Breast epithelium (tissue), 4 donors: ENCODE results near the gene ADRA1B. TPM values are rescaled to one million over a fixed set of nuclear protein-coding genes. Genes with fewer than 3 reads are reported as not detected.

ENCODE experiments used
- DNase-seq, 2 donors: peaks; one replicate each; pipeline ENCODE4 v3.0.0-alpha.2; 2019; ENCODE audit warnings: low spot score in 2 of 2
- H3K27ac ChIP-seq, 2 donors: fragments of 200-600 bp; sonication (generic) in 1 of 2; one replicate each; pipeline ENCODE4 v1.5.1; 2016 to 2019; ENCODE audit warnings: mild to moderate bottlenecking in 1 of 2
- H3K27me3 ChIP-seq, 2 donors: fragments of 200-600 bp; sonication (generic) in 1 of 2; one replicate each; pipeline versions ENCODE4 v1.5.1 to v1.6.0; 2017 to 2019; ENCODE audit warnings: control low read depth in 1 of 2, mild to moderate bottlenecking in 1 of 2
- H3K36me3 ChIP-seq: fragments of 200-600 bp; one replicate; pipeline ENCODE4 v1.5.1; 2019
- H3K4me1 ChIP-seq, 2 donors: fragments of 200-600 bp; sonication (generic); one replicate each; pipeline ENCODE4 v1.5.1; 2016 to 2019; ENCODE audit warnings: control low read depth in 1 of 2
- H3K4me3 ChIP-seq, 3 donors: fragments of 200-600 bp; sonication (generic); 1 replicate in 2 of 3; 2 replicates in 1 of 3; pipeline ENCODE4 v1.5.1; 2016 to 2019; ENCODE audit warnings: mild to moderate bottlenecking in 3 of 3, moderate library complexity in 2 of 3
- H3K9me3 ChIP-seq, 2 donors: fragments of 200-600 bp; sonication (generic) in 1 of 2; one replicate each; pipeline ENCODE4 v1.5.1; 2016 to 2019; ENCODE audit warnings: control low read depth in 1 of 2
- CTCF ChIP-seq, 3 donors: fragments of 450-650 bp; IDR thresholded peaks; one replicate each; pipeline ENCODE4 v1.5.1; 2016 to 2017; ENCODE audit warnings: antibody characterized with exemption in 3 of 3, mild to moderate bottlenecking in 3 of 3, moderate library complexity in 3 of 3
- POLR2A ChIP-seq: fragments of 450-650 bp; IDR thresholded peaks from one replicate; pipeline ENCODE4 v1.6.1; 2016; ENCODE audit warnings: antibody characterized with exemption, mild to moderate bottlenecking, moderate library complexity
- POLR2AphosphoS5 ChIP-seq, 3 donors: sonication (generic); formaldehyde crosslinking; IDR thresholded peaks; one replicate each; pipeline ENCODE4 v1.6.1; 2017; ENCODE audit warnings: antibody characterized with exemption in 3 of 3
- intact Hi-C: fragments of 100-400 bp; cut with DNase I; formaldehyde crosslinking; loops from one replicate; pipeline ENCODE4 v1.15.1; 2023; ENCODE audit warnings: low total_unique reads
- total RNA-seq, 3 donors: library from RNA; depleted of rRNA; stranded (reverse); fragments of >200 nt; gene quantifications; one replicate each; pipeline ENCODE4 v1.1.0, GENCODE V29; 2016

Gene ADRA1B
- 1 to 10 TPM in 1 of 3 donors, under 1 TPM in 2; 0.33 to 2.9 (median 0.88) TPM for total RNA-seq

GRCh38 chr5:159915904-159916840, at the start of gene ADRA1B:
Gene ADRA1B (plus strand): TSS chr5:159916482. CDS start chr5:159916906, 424 bp downstream.
- Histone ChIP-seq H3K4me1 (peaks cover 0 to 4% of the 10 kb centered on the region in 2 donors), H3K27ac (peak within 1 kb of the TSS in 1 of 2 donors; percentile 30), H3K27me3 (peaks cover 0 to 15% of the 10 kb centered on the region in 2 donors), H3K36me3 (no peaks in the 10 kb centered on the region), H3K9me3 (no peaks in the 10 kb centered on the region), H3K4me3 (peak within 1 kb of the TSS; percentile 38 to 76 (median 51))
- no peak for TF ChIP-seq POLR2A
- peak in 1 of 3 donors; percentile 61 for TF ChIP-seq CTCF (IDR thresholded peaks at IDR 0.05)
- no peak for TF ChIP-seq POLR2AphosphoS5 (IDR thresholded peaks at IDR 0.05)
- intact Hi-C loops = no loop called here
- DNase-seq = peak in 1 of 2 donors; percentile 63

GRCh38 chr5:159873680-159874079, 42.6 kb upstream of the ADRA1B start:
- Histone ChIP-seq H3K27me3 (no peaks in the 10 kb centered on the region), H3K27ac (no peak overlapping the region), H3K4me1 (peaks cover 0 to 8% of the 10 kb centered on the region in 2 donors), H3K9me3 (no peaks in the 10 kb centered on the region), H3K36me3 (no peaks in the 10 kb centered on the region), H3K4me3 (no peak overlapping the region)
- DNase-seq = no peak
- TF ChIP-seq POLR2A (no peak), CTCF (IDR thresholded peaks at IDR 0.05) (no peak), POLR2AphosphoS5 (IDR thresholded peaks at IDR 0.05) (no peak)
- intact Hi-C loops = no loop called here

GRCh38 chr5:159874263-159874662, 42.0 kb upstream of the ADRA1B start:
- Histone ChIP-seq H3K27me3 (no peaks in the 10 kb centered on the region), H3K36me3 (no peaks in the 10 kb centered on the region), H3K9me3 (no peaks in the 10 kb centered on the region), H3K27ac (no peak overlapping the region), H3K4me3 (no peak overlapping the region), H3K4me1 (peaks cover 0 to 8% of the 10 kb centered on the region in 2 donors)
- TF ChIP-seq POLR2AphosphoS5 (IDR thresholded peaks at IDR 0.05) (no peak), POLR2A (no peak), CTCF (IDR thresholded peaks at IDR 0.05) (no peak)
- no peak for DNase-seq
- intact Hi-C loops = no loop called here

GRCh38 chr5:159877016-159877415, 39.3 kb upstream of the ADRA1B start:
- intact Hi-C loops = loop anchor here (1.0 kb wide), 1 partner anchor 8 kb away; no protein-coding TSS in a partner anchor
- DNase-seq = no peak

More at GRCh38 chr5:159877016-159877415, 39.3 kb upstream of the ADRA1B start:
- Histone ChIP-seq H3K27ac (peak overlapping the region; percentile 60 to 86), H3K4me1 (peaks cover 0 to 8% of the 10 kb centered on the region in 2 donors), H3K9me3 (no peaks in the 10 kb centered on the region), H3K4me3 (no peak overlapping the region), H3K36me3 (no peaks in the 10 kb centered on the region), H3K27me3 (no peaks in the 10 kb centered on the region)
- TF ChIP-seq POLR2A (no peak), POLR2AphosphoS5 (IDR thresholded peaks at IDR 0.05) (no peak), CTCF (IDR thresholded peaks at IDR 0.05) (no peak)
